Nucleus accumbens (tissue), 56 donors: ENCODE data around the gene KCNIP3.

ENCODE experiments used
- DNase-seq, 56 donors: peaks; one replicate each; lab custom pipeline; 2025; lab: John Stamatoyannopoulos, UW

The KCNIP3 gene

GRCh38 chr2:95325590-95326432, 28.7 kb downstream of the KCNIP3 start:
- no peak for DNase-seq

GRCh38 chr2:95326433-95327140, 29.4 kb downstream of the KCNIP3 start:
- no peak for DNase-seq

- DNase-seq = no peak
Observed at GRCh38 chr2:95327861-95328260, 30.7 kb downstream of the KCNIP3 start.

GRCh38 chr2:95328358-95329125, 31.4 kb downstream of the KCNIP3 start:
- DNase-seq = no peak

- no peak for DNase-seq
Observed at GRCh38 chr2:95329401-95329800, 32.3 kb downstream of the KCNIP3 start.

GRCh38 chr2:95329891-95330793, 33.0 kb downstream of the KCNIP3 start:
- peak in 29 of 56 donors; percentile 10 to 68 (median 29) for DNase-seq

GRCh38 chr2:95330794-95331338, 33.7 kb downstream of the KCNIP3 start:
- no peak for DNase-seq

- no peak for DNase-seq
Observed at GRCh38 chr2:95331606-95332005, 34.5 kb downstream of the KCNIP3 start.

- DNase-seq = no peak
Observed at GRCh38 chr2:95332036-95332435, 34.9 kb downstream of the KCNIP3 start.

GRCh38 chr2:95333056-95333455, 35.9 kb downstream of the KCNIP3 start:
- DNase-seq = no peak

- peak in 1 of 56 donors; percentile 18 for DNase-seq
Observed at GRCh38 chr2:95333888-95334338, 36.8 kb downstream of the KCNIP3 start.

GRCh38 chr2:95334916-95335641, 37.9 kb downstream of the KCNIP3 start:
- DNase-seq = no peak

- DNase-seq = no peak
Observed at GRCh38 chr2:95336406-95336805, 39.3 kb downstream of the KCNIP3 start.

- DNase-seq = no peak
Observed at GRCh38 chr2:95337829-95338228, 40.7 kb downstream of the KCNIP3 start.

GRCh38 chr2:95342556-95343320, 45.6 kb downstream of the KCNIP3 start:
- DNase-seq = no peak

GRCh38 chr2:95343429-95344214, 46.5 kb downstream of the KCNIP3 start:
- no peak for DNase-seq

- no peak for DNase-seq
Observed at GRCh38 chr2:95344215-95344583, 47.1 kb downstream of the KCNIP3 start.
